SK-N-SH (cell line): ENCODE measurements around the gene USP22.

Experiments
- CTCF ChIP-seq: fragments of 200-600 bp; sonication (generic); IDR thresholded peaks from 2 replicates; pipeline ENCODE4 v1.6.1; 2017; ENCODE audit warnings: antibody characterized with exemption, mild to moderate bottlenecking, moderate library complexity
- FOXM1 ChIP-seq: IDR thresholded peaks from 2 replicates; pipeline ENCODE4 v1.4.0; 2012; ENCODE audit warnings: low read depth, mild to moderate bottlenecking
- GATA2 ChIP-seq: sonication (generic); formaldehyde crosslinking; IDR thresholded peaks from 2 replicates; pipeline ENCODE4 v1.5.0; 2020; ENCODE audit warnings: mild to moderate bottlenecking, missing genetic modification reagents
- POLR2AphosphoS5 ChIP-seq: IDR thresholded peaks from 2 replicates; pipeline ENCODE4 v1.6.1; 2012; ENCODE audit warnings: low read depth, low read length
- RXRA ChIP-seq: IDR thresholded peaks from 2 replicates; pipeline ENCODE4 v1.4.0; 2012; ENCODE audit warnings: low read depth, mild to moderate bottlenecking, borderline replicate concordance

GRCh38 chr17:20982589-20983358, 60.0 kb downstream of the USP22 start:
- TF ChIP-seq RXRA = no peak
- no peak for TF ChIP-seq GATA2 (CRISPR knock-in tag)
- no peak for TF ChIP-seq CTCF
- TF ChIP-seq POLR2AphosphoS5 = no peak
- TF ChIP-seq FOXM1 = no peak
